ENCODE results near the gene SLC52A3. TPM values are rescaled to one million over a fixed set of nuclear protein-coding genes. Genes with fewer than 3 reads are reported as not detected.

Gene SLC52A3
- total and polyA plus RNA-seq, 2 experiments from 2014 or later, result not detected

DNA sequence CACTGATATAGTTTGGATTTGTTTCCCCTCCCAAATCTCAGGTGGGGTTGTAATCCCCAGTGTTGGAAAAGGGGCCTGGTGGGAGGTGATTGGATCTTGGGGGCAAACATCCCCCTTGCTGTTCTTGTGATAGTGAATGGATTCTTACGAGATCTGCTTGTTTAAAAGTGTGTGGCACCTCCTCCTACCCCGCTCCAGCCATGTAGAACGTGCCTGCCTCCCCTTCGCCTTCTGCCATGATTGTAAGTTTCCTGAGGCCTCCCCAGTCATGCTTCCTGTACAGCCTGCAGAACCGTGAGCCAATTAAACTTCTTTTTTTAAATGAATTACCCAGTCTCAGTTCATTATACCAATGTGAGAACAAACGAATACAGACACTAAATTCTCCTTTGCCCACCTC lies 26.7 kb downstream of the SLC52A3 start:
- in situ Hi-C loops (cut with MboI), result loop anchor here (10.0 kb wide), 2 partner anchors 187 to 387 kb away; no protein-coding TSS in a partner anchor
- no peak for DNase-seq
- Histone ChIP-seq H3K9me3 (ENCODE audit: low read depth) (peaks cover 2% of the 10 kb centered on the region), H3K4me2 (ENCODE audit: unreplicated experiment) (no peak overlapping the region), H3K79me2 (ENCODE audit: insufficient read depth) (no peaks in the 10 kb centered on the region), H3K27ac (no peak overlapping the region), H3K9ac (no peak overlapping the region), H4K20me1 (ENCODE audit: insufficient read depth) (no peaks in the 10 kb centered on the region), H2AFZ (no peak overlapping the region), H3K4me1 (ENCODE audit: insufficient read depth) (no peaks in the 10 kb centered on the region), H3K9me2 (ENCODE audit: insufficient read depth) (no peaks in the 10 kb centered on the region), H3K36me3 (ENCODE audit: low read depth) (no peaks in the 10 kb centered on the region), H3K27me3 (replicated peaks; ENCODE audit: insufficient read depth) (0 out of 2 replicates have a peak, but pooled peaks cover 12% of the 10 kb centered on the region), H3F3A (ENCODE audit: insufficient read depth) (no peaks in the 10 kb centered on the region), H3K4me3 (no peak overlapping the region)
- 39 to 48% methylated on average over 6 of the region's 6 CpGs for WGBS, 2 experiments (ENCODE audit: low coverage in 1 of 2, low lambda C conversion rate in 2 of 2, missing lambda C conversion rate in 2 of 2)
- TF ChIP-seq EZH2phosphoT487 (IDR thresholded peaks at IDR 0.05; ENCODE audit: insufficient read depth, low read depth) (no peak), EZH2 (IDR thresholded peaks at IDR 0.05; ENCODE audit: insufficient read depth, poor library complexity, severe bottlenecking) (no peak)

DNA sequence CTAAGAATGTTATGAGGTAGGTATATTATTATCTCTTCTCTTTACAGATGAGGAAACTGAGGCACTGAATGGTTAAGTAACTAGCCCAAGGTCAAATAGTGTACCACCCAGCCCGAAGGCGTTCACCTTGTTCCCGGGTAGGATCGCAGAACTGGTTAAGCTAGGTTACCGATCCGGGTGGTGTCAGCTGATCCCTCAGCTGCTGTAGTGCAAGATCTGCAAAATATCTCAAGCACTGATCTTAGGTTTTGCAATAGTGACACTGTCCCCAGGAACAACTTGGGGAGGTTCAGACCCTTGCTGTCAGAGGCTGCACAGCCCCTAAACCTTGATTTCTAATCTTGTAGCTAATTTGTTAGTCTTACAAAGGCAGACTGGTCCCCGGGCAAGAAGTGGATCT lies 28.1 kb downstream of the SLC52A3 start:
- in situ Hi-C loops (cut with MboI), result loop anchor here (10.0 kb wide), 2 partner anchors 185 to 385 kb away; no protein-coding TSS in a partner anchor
- WGBS, 2 experiments (ENCODE audit: low coverage in 1 of 2, low lambda C conversion rate in 2 of 2, missing lambda C conversion rate in 2 of 2), result 47 to 57% methylated on average over 7 of the region's 7 CpGs
- TF ChIP-seq EZH2phosphoT487 (IDR thresholded peaks at IDR 0.05; ENCODE audit: insufficient read depth, low read depth), result no peak
- no peak for TF ChIP-seq EZH2 (IDR thresholded peaks at IDR 0.05; ENCODE audit: insufficient read depth, poor library complexity, severe bottlenecking)

DNA sequence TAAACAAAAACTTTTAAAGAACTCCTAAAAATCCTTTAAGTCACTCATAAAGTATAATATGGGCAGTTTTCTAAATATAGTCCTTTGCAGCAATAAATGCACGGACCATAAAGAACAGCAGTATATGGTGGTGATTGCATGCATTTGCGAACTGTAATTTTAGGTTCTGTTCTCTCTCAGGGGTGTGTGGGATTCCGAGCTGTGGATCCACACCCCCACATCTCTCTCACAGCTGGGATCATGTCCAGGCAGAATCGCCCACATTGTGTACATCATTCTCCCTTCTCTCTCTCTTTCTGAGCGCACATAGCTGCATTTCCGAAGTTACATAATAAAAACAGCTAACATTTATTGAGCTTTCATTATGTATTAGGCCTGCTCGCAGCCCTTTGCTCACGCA lies 28.6 kb downstream of the SLC52A3 start:
- H3K4me3 ChIP-seq, result no peak overlapping the region
- H3K36me3 ChIP-seq (ENCODE audit: low read depth), result no peaks in the 10 kb centered on the region
- H4K20me1 ChIP-seq (ENCODE audit: insufficient read depth), result no peaks in the 10 kb centered on the region
- H3K27me3 ChIP-seq (replicated peaks; ENCODE audit: insufficient read depth), result 0 out of 2 replicates have a peak, but pooled peaks cover 21% of the 10 kb centered on the region
- no peaks in the 10 kb centered on the region for H3K9me2 ChIP-seq (ENCODE audit: insufficient read depth)
- H3K4me1 ChIP-seq (ENCODE audit: insufficient read depth), result no peaks in the 10 kb centered on the region
- H3K27ac ChIP-seq, result no peak overlapping the region
- DNase-seq, result no peak
- H3F3A ChIP-seq (ENCODE audit: insufficient read depth), result no peaks in the 10 kb centered on the region
- H3K4me2 ChIP-seq (ENCODE audit: unreplicated experiment), result no peak overlapping the region
- H3K9me3 ChIP-seq (ENCODE audit: low read depth), result no peaks in the 10 kb centered on the region
- no peak overlapping the region for H3K9ac ChIP-seq
- H2AFZ ChIP-seq, result no peak overlapping the region
- 42 to 49% methylated on average over 8 of the region's 8 CpGs for WGBS, 2 experiments (ENCODE audit: low coverage in 1 of 2, low lambda C conversion rate in 2 of 2, missing lambda C conversion rate in 2 of 2)
- in situ Hi-C loops (cut with MboI), result loop anchor here (10.0 kb wide), 2 partner anchors 185 to 385 kb away; no protein-coding TSS in a partner anchor
- H3K79me2 ChIP-seq (ENCODE audit: insufficient read depth), result no peaks in the 10 kb centered on the region
- no peak for TF ChIP-seq EZH2 (IDR thresholded peaks at IDR 0.05; ENCODE audit: insufficient read depth, poor library complexity, severe bottlenecking)

More for the DNA sequence above, 28.1 kb downstream of the SLC52A3 start:
- no peaks in the 10 kb centered on the region for H4K20me1 ChIP-seq (ENCODE audit: insufficient read depth)
- no peaks in the 10 kb centered on the region for H3K36me3 ChIP-seq (ENCODE audit: low read depth)
- no peaks in the 10 kb centered on the region for H3K79me2 ChIP-seq (ENCODE audit: insufficient read depth)
- no peak overlapping the region for H3K4me3 ChIP-seq
- H3K27ac ChIP-seq, result no peak overlapping the region
- no peak for DNase-seq
- no peak overlapping the region for H3K9ac ChIP-seq
- no peaks in the 10 kb centered on the region for H3K4me1 ChIP-seq (ENCODE audit: insufficient read depth)
- H3K9me2 ChIP-seq (ENCODE audit: insufficient read depth), result no peaks in the 10 kb centered on the region
- H3K27me3 ChIP-seq (replicated peaks; ENCODE audit: insufficient read depth), result 0 out of 2 replicates have a peak, but pooled peaks cover 21% of the 10 kb centered on the region
- H3F3A ChIP-seq (ENCODE audit: insufficient read depth), result no peaks in the 10 kb centered on the region
- H3K4me2 ChIP-seq (ENCODE audit: unreplicated experiment), result no peak overlapping the region
- no peaks in the 10 kb centered on the region for H3K9me3 ChIP-seq (ENCODE audit: low read depth)
- H2AFZ ChIP-seq, result no peak overlapping the region

DNA sequence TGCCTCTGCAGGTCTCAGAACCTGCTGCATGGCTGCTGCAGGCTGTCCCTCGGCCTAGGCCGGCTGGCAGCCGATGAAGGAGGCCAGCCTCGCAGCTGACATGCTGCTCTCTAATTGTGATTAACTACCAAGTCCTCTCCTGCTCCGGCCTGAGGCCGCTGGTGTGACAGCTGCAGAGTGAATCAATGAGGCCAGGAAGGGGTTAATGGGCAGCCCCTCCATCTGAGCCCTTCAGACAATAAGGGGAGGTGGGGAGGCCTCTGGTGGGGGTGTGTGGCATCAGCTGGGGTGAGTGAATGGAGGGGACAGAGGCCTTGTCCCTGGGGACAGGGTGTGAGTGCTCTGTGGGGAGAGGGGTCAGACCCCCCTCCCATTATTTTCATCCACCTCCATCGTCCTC lies 34.4 kb downstream of the SLC52A3 start:
- no peak for DNase-seq
- Histone ChIP-seq H3K9ac (no peak overlapping the region), H4K20me1 (ENCODE audit: insufficient read depth) (no peaks in the 10 kb centered on the region), H3K36me3 (ENCODE audit: low read depth) (no peaks in the 10 kb centered on the region), H3K4me2 (ENCODE audit: unreplicated experiment) (no peak overlapping the region), H3K9me3 (ENCODE audit: low read depth) (no peaks in the 10 kb centered on the region), H3K27me3 (replicated peaks; ENCODE audit: insufficient read depth) (peaks cover 35% of the 10 kb centered on the region), H3K27ac (no peak overlapping the region), H2AFZ (no peak overlapping the region), H3F3A (ENCODE audit: insufficient read depth) (no peaks in the 10 kb centered on the region), H3K4me3 (no peak overlapping the region), H3K4me1 (ENCODE audit: insufficient read depth) (no peaks in the 10 kb centered on the region), H3K79me2 (ENCODE audit: insufficient read depth) (no peaks in the 10 kb centered on the region), H3K9me2 (ENCODE audit: insufficient read depth) (no peaks in the 10 kb centered on the region)
- in situ Hi-C loops (cut with MboI), result no loop called here
- 18 to 20% methylated on average over 7 of the region's 7 CpGs for whole genome bisulfite sequencing, 2 experiments (ENCODE audit: low coverage in 1 of 2, low lambda C conversion rate in 2 of 2, missing lambda C conversion rate in 2 of 2)
- no peak for TF ChIP-seq EZH2phosphoT487 (IDR thresholded peaks at IDR 0.05; ENCODE audit: insufficient read depth, low read depth)
- no peak for TF ChIP-seq EZH2 (IDR thresholded peaks at IDR 0.05; ENCODE audit: insufficient read depth, poor library complexity, severe bottlenecking)

DNA sequence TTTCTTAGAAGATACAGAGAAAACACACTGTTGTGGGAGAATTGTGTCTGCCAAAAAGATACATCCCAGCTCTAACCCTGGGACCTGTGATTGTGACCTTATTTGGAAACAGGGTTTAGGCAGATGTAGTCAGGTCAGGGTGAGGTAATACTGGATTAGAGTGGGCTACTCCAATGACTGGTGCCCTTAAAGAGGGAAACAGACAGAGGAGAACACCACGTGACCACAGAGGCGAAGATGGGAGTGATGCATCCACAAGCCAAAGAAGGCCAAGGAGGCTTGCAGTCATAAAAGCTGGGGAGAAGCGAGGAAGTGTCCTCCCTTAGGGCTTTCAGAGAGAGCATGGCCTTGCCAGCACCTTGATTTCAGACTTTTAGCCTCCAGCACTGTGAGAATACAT lies 35.6 kb downstream of the SLC52A3 start:
- 42 to 45% methylated on average over 3 of the region's 3 CpGs for WGBS, 2 experiments (ENCODE audit: low coverage in 1 of 2, low lambda C conversion rate in 2 of 2, missing lambda C conversion rate in 2 of 2)
- TF ChIP-seq EZH2 (IDR thresholded peaks at IDR 0.05; ENCODE audit: insufficient read depth, poor library complexity, severe bottlenecking) (no peak), EZH2phosphoT487 (IDR thresholded peaks at IDR 0.05; ENCODE audit: insufficient read depth, low read depth) (no peak)
- no peak overlapping the region for H3K9ac ChIP-seq
- no peak overlapping the region for H3K4me2 ChIP-seq (ENCODE audit: unreplicated experiment)
- no peaks in the 10 kb centered on the region for H3K9me2 ChIP-seq (ENCODE audit: insufficient read depth)
- no peaks in the 10 kb centered on the region for H4K20me1 ChIP-seq (ENCODE audit: insufficient read depth)
- H3K4me3 ChIP-seq, result no peak overlapping the region
- H3K9me3 ChIP-seq (ENCODE audit: low read depth), result no peaks in the 10 kb centered on the region
- DNase-seq, result no peak
- H3K27me3 ChIP-seq (replicated peaks; ENCODE audit: insufficient read depth), result peaks cover 38% of the 10 kb centered on the region
- no peak overlapping the region for H2AFZ ChIP-seq
- H3F3A ChIP-seq (ENCODE audit: insufficient read depth), result no peaks in the 10 kb centered on the region
- no peaks in the 10 kb centered on the region for H3K36me3 ChIP-seq (ENCODE audit: low read depth)
- no peak overlapping the region for H3K27ac ChIP-seq
- no peaks in the 10 kb centered on the region for H3K79me2 ChIP-seq (ENCODE audit: insufficient read depth)
- no peaks in the 10 kb centered on the region for H3K4me1 ChIP-seq (ENCODE audit: insufficient read depth)
- in situ Hi-C loops (cut with MboI), result no loop called here
